Brain microvascular endothelial cell (primary cell): ENCODE data around the gene CELF2.

Experiments used
- DNase-seq: peaks from one replicate; pipeline ENCODE4 v3.0.0-alpha.2; 2020
- H3K27ac ChIP-seq: fragments of 250-450 bp; sonication (Bioruptor Pico); 2 replicates; pipeline ENCODE4 v1.5.1; 2020; ENCODE audit warnings: mild to moderate bottlenecking, moderate library complexity
- H3K27me3 ChIP-seq: fragments of 250-450 bp; sonication (Bioruptor Pico); replicated peaks from 2 replicates; pipeline ENCODE4 v1.5.1; 2020; ENCODE audit warnings: mild to moderate bottlenecking
- H3K36me3 ChIP-seq: fragments of 250-450 bp; sonication (Bioruptor Pico); replicated peaks from 2 replicates; pipeline ENCODE4 v1.5.1; 2020; ENCODE audit warnings: mild to moderate bottlenecking
- H3K4me3 ChIP-seq: 2 replicates; pipeline ENCODE4 v1.5.1; 2011; ENCODE audit warnings: low read depth, mild to moderate bottlenecking, control low read depth, low read length, moderate library complexity
- CTCF ChIP-seq: IDR thresholded peaks from 2 replicates; pipeline ENCODE4 v1.5.1; 2011; ENCODE audit warnings: low read depth, mild to moderate bottlenecking, moderate library complexity, low read length, control low read depth, inconsistent platforms; ENCODE audit errors: missing control alignments
- in situ Hi-C: cut with HindIII; loops from 2 replicates; pipeline ENCODE4 v1.10.0; 2017; ENCODE audit warnings: low sequenced_read_pairs, low pct_ligation_motif_present

Gene CELF2

GRCh38 chr10:11026773-11027172 lies 9.1 kb downstream of the CELF2 start:
- Histone ChIP-seq H3K36me3 (no peaks in the 10 kb centered on the region), H3K27me3 (no peaks in the 10 kb centered on the region), H3K4me3 (no peak overlapping the region), H3K27ac (no peak overlapping the region)
- in situ Hi-C loops = no loop called here
- TF ChIP-seq CTCF = no peak
- DNase-seq = no peak

- no peak for DNase-seq
- in situ Hi-C loops = no loop called here
- Histone ChIP-seq H3K36me3 (no peaks in the 10 kb centered on the region), H3K27ac (no peak overlapping the region), H3K4me3 (no peak overlapping the region), H3K27me3 (no peaks in the 10 kb centered on the region)
- TF ChIP-seq CTCF = no peak
Measured at GRCh38 chr10:11034762-11035161, 17.1 kb downstream of the CELF2 start.

- peak overlapping the region; percentile 43 for H3K27ac ChIP-seq
- H3K36me3 ChIP-seq = no peaks in the 10 kb centered on the region
- no peak overlapping the region for H3K4me3 ChIP-seq
- in situ Hi-C loops = no loop called here
- no peak for TF ChIP-seq CTCF
- peak; percentile 89 for DNase-seq
- no peaks in the 10 kb centered on the region for H3K27me3 ChIP-seq
Measured at GRCh38 chr10:11035301-11035991, 17.8 kb downstream of the CELF2 start.

GRCh38 chr10:11036424-11037011 lies 18.8 kb downstream of the CELF2 start:
- H3K36me3 ChIP-seq = no peaks in the 10 kb centered on the region
- TF ChIP-seq CTCF = peak; percentile 76
- in situ Hi-C loops = no loop called here
- H3K27me3 ChIP-seq = no peaks in the 10 kb centered on the region
- H3K27ac ChIP-seq = no peak overlapping the region
- peak; percentile 83 for DNase-seq
- no peak overlapping the region for H3K4me3 ChIP-seq

- H3K27ac ChIP-seq = no peak overlapping the region
- H3K27me3 ChIP-seq = no peaks in the 10 kb centered on the region
- no peak for DNase-seq
- in situ Hi-C loops = no loop called here
- no peaks in the 10 kb centered on the region for H3K36me3 ChIP-seq
- H3K4me3 ChIP-seq = no peak overlapping the region
- TF ChIP-seq CTCF = no peak
Measured at GRCh38 chr10:11037991-11038390, 20.3 kb downstream of the CELF2 start.
